ENCODE data around the gene TIMM23.
"Not testable (repeated sequence)": the region's sequence is repeated elsewhere in the genome, so short reads cannot be mapped to it uniquely, and the experiment has no call there.

TIMM23 gene

GRCh38 chr10:46025406-46025805 lies 53.1 kb downstream of the TIMM23 start:
- DNase-seq, result no peak

- no peak for DNase-seq
These were observed 53.8 kb downstream of the TIMM23 start for GRCh38 chr10:46026106-46026505.

GRCh38 chr10:46028584-46029460 lies 56.5 kb downstream of the TIMM23 start:
- DNase-seq, result peak; percentile 2

- no peak for DNase-seq
These were observed 57.3 kb downstream of the TIMM23 start for GRCh38 chr10:46029461-46030030.

GRCh38 chr10:46030091-46030937 lies 58.0 kb downstream of the TIMM23 start, which contains the start of gene NCOA4:
TSS of gene NCOA4 (minus strand) at chr10:46030623. CDS start at chr10:46016680, 13,943 bp downstream.
- DNase-seq, result peak; percentile 91

GRCh38 chr10:46031648-46032532 lies 59.6 kb downstream of the TIMM23 start:
- DNase-seq, result no peak

- DNase-seq, result no peak
These were observed 61.3 kb downstream of the TIMM23 start for GRCh38 chr10:46033602-46034011.

- no peak for DNase-seq
These were observed 63.9 kb downstream of the TIMM23 start for GRCh38 chr10:46035923-46036849.

- no peak for DNase-seq
These were observed 65.0 kb downstream of the TIMM23 start for GRCh38 chr10:46037107-46037825.

- DNase-seq, result no peak
These were observed 67.7 kb downstream of the TIMM23 start for GRCh38 chr10:46040004-46040403.

- DNase-seq, result no peak
These were observed 70.2 kb downstream of the TIMM23 start for GRCh38 chr10:46042527-46042926.

GRCh38 chr10:46046261-46046660 lies 74.0 kb downstream of the TIMM23 start, which contains the start of gene MSMB:
TSS of gene MSMB (minus strand) at chr10:46046269. CDS start at chr10:46046237, 32 bp downstream.
- no peak for DNase-seq

GRCh38 chr10:46048152-46048551 lies 75.9 kb downstream of the TIMM23 start:
- DNase-seq, result peak; percentile 0

GRCh38 chr10:46049497-46049831 lies 77.2 kb downstream of the TIMM23 start:
- DNase-seq, result not testable (repeated sequence)

- no peak for DNase-seq
These were observed 78.8 kb downstream of the TIMM23 start for GRCh38 chr10:46050941-46051623.

- no peak for DNase-seq
These were observed 79.9 kb downstream of the TIMM23 start for GRCh38 chr10:46052057-46052790.

- DNase-seq, result no peak
These were observed 80.6 kb downstream of the TIMM23 start for GRCh38 chr10:46052791-46053375.
